ENCODE results near the gene PDE1C. TPM values are rescaled to one million over a fixed set of nuclear protein-coding genes. Genes with fewer than 3 reads are reported as not detected.

PDE1C gene
- total RNA-seq, 1 donor from 2014 or later, result 54.6 TPM

- Mint-ChIP-seq H3K36me3 (ENCODE audit: low read depth) (peaks cover 2% of the 10 kb centered on the region), H3K9me3 (ENCODE audit: low read depth) (peaks cover 11% of the 10 kb centered on the region), H3K4me1 (ENCODE audit: low read depth) (peaks cover 64% of the 10 kb centered on the region), H3K27ac (ENCODE audit: unreplicated experiment) (peak overlapping the region; percentile 62), H3K4me3 (ENCODE audit: unreplicated experiment) (no peak overlapping the region), H3K27me3 (ENCODE audit: low read depth) (no peaks in the 10 kb centered on the region)
- TF ChIP-seq CTCF (IDR thresholded peaks at IDR 0.05), result no peak
- DNase-seq (ENCODE audit: low spot score), result no peak
Measured at GRCh38 chr7:31887006-31887405, 183.2 kb downstream of the PDE1C start.

GRCh38 chr7:31885171-31885570, 185.0 kb downstream of the PDE1C start:
- H3K27me3 Mint-ChIP-seq (ENCODE audit: low read depth), result no peaks in the 10 kb centered on the region
- H3K36me3 Mint-ChIP-seq (ENCODE audit: low read depth), result peaks cover 2% of the 10 kb centered on the region
- H3K4me3 Mint-ChIP-seq (ENCODE audit: unreplicated experiment), result no peak overlapping the region
- TF ChIP-seq CTCF (IDR thresholded peaks at IDR 0.05), result no peak
- peaks cover 70% of the 10 kb centered on the region for H3K4me1 Mint-ChIP-seq (ENCODE audit: low read depth)
- DNase-seq (ENCODE audit: low spot score), result no peak
- H3K9me3 Mint-ChIP-seq (ENCODE audit: low read depth), result peaks cover 17% of the 10 kb centered on the region
- peak overlapping the region; percentile 84 for H3K27ac Mint-ChIP-seq (ENCODE audit: unreplicated experiment)

GRCh38 chr7:31883761-31884164, 186.4 kb downstream of the PDE1C start:
- peaks cover 17% of the 10 kb centered on the region for H3K9me3 Mint-ChIP-seq (ENCODE audit: low read depth)
- H3K36me3 Mint-ChIP-seq (ENCODE audit: low read depth), result peaks cover 4% of the 10 kb centered on the region
- peaks cover 59% of the 10 kb centered on the region for H3K4me1 Mint-ChIP-seq (ENCODE audit: low read depth)
- no peaks in the 10 kb centered on the region for H3K27me3 Mint-ChIP-seq (ENCODE audit: low read depth)
- no peak for TF ChIP-seq CTCF (IDR thresholded peaks at IDR 0.05)
- no peak overlapping the region for H3K4me3 Mint-ChIP-seq (ENCODE audit: unreplicated experiment)
- peak overlapping the region; percentile 77 for H3K27ac Mint-ChIP-seq (ENCODE audit: unreplicated experiment)
- DNase-seq (ENCODE audit: low spot score), result no peak

GRCh38 chr7:31882187-31882586, 188.0 kb downstream of the PDE1C start:
- no peak for DNase-seq (ENCODE audit: low spot score)
- Mint-ChIP-seq H3K27me3 (ENCODE audit: low read depth) (no peaks in the 10 kb centered on the region), H3K27ac (ENCODE audit: unreplicated experiment) (peak overlapping the region; percentile 76), H3K4me1 (ENCODE audit: low read depth) (peaks cover 59% of the 10 kb centered on the region), H3K36me3 (ENCODE audit: low read depth) (peaks cover 6% of the 10 kb centered on the region), H3K4me3 (ENCODE audit: unreplicated experiment) (peak overlapping the region; percentile 5), H3K9me3 (ENCODE audit: low read depth) (peaks cover 15% of the 10 kb centered on the region)
- TF ChIP-seq CTCF (IDR thresholded peaks at IDR 0.05), result peak; percentile 42

GRCh38 chr7:31878875-31879274, 191.3 kb downstream of the PDE1C start:
- Mint-ChIP-seq H3K9me3 (ENCODE audit: low read depth) (peaks cover 6% of the 10 kb centered on the region), H3K36me3 (ENCODE audit: low read depth) (peaks cover 7% of the 10 kb centered on the region), H3K27ac (ENCODE audit: unreplicated experiment) (no peak overlapping the region), H3K27me3 (ENCODE audit: low read depth) (no peaks in the 10 kb centered on the region), H3K4me1 (ENCODE audit: low read depth) (peaks cover 47% of the 10 kb centered on the region), H3K4me3 (ENCODE audit: unreplicated experiment) (no peak overlapping the region)
- TF ChIP-seq CTCF (IDR thresholded peaks at IDR 0.05), result no peak
- DNase-seq (ENCODE audit: low spot score), result no peak
